Upper lobe of left lung (tissue), 6 donors: ENCODE data around the gene ZNF32. TPM values are rescaled to one million over a fixed set of nuclear protein-coding genes. Genes with fewer than 3 reads are reported as not detected.
"Not testable (repeated sequence)": the region's sequence is repeated elsewhere in the genome, so short reads cannot be mapped to it uniquely, and the experiment has no call there.

Experiments used
- ATAC-seq, 2 donors: fragments of 200-7000 bp; cut with Tn5 transposase; one replicate each; pipeline ENCODE4 v1.9.1; 2022; ENCODE audit warnings: mild to moderate bottlenecking in 2 of 2, moderate library complexity in 2 of 2; ENCODE audit not compliant: low FRiP score in 2 of 2
- DNase-seq, 2 donors: peaks; one replicate each; pipeline ENCODE4 v3.0.0-alpha.2; 2019 to 2020
- H3K27ac ChIP-seq, 4 donors: fragments of 200-600 bp; sonication (generic); one replicate each; pipeline ENCODE4 v1.5.1; 2016 to 2019
- H3K27me3 ChIP-seq, 4 donors: fragments of 200-600 bp; sonication (generic); one replicate each; pipeline ENCODE4 v1.5.1; 2017 to 2019
- H3K36me3 ChIP-seq, 4 donors: fragments of 200-600 bp; sonication (generic); one replicate each; pipeline ENCODE4 v1.5.1; 2016 to 2019
- H3K4me1 ChIP-seq, 4 donors: fragments of 200-600 bp; sonication (generic); one replicate each; pipeline ENCODE4 v1.5.1; 2018 to 2019
- H3K4me3 ChIP-seq, 4 donors: fragments of 200-600 bp; sonication (generic); one replicate each; pipeline ENCODE4 v1.5.1; 2017 to 2019; ENCODE audit warnings: mild to moderate bottlenecking in 2 of 4, moderate library complexity in 1 of 4
- H3K9me3 ChIP-seq, 4 donors: fragments of 200-600 bp; sonication (generic); one replicate each; pipeline ENCODE4 v1.5.1; 2018 to 2019
- EP300 ChIP-seq, 4 donors: sonication (generic); formaldehyde crosslinking; IDR thresholded peaks; one replicate each; pipeline ENCODE4 v1.5.1; 2017; ENCODE audit warnings: antibody characterized with exemption in 4 of 4, control low read depth in 2 of 4
- POLR2A ChIP-seq, 4 donors: fragments of 450-650 bp; IDR thresholded peaks; one replicate each; pipeline ENCODE4 v1.5.1; 2016 to 2017; ENCODE audit warnings: antibody characterized with exemption in 4 of 4, mild to moderate bottlenecking in 2 of 4
- POLR2AphosphoS5 ChIP-seq, 2 donors: sonication (generic); formaldehyde crosslinking; IDR thresholded peaks; one replicate each; pipeline ENCODE4 v1.5.1; 2017; ENCODE audit warnings: antibody characterized with exemption in 2 of 2
- WGBS, 2 donors: methylation state at CpG; one replicate each; pipeline ENCODE4 v1.1.5; 2017 to 2018; 5-methylcytosine and 5-hydroxymethylcytosine counted together
- total RNA-seq, 6 donors: library from RNA; depleted of rRNA in 4 of 6; stranded (reverse); fragments of >200 nt in 4 of 6; gene quantifications; one replicate each; pipeline versions ENCODE4 v1.1.0 to v1.2.1, GENCODE V29; 2016 to 2021
- TF ChIP-seq, protein P1 (sequence below), 6 experiments: fragments of 450-650 bp in 4 of 6; fragments of 200-600 bp in 2 of 6; sonication (generic) in 2 of 6; IDR thresholded peaks; one replicate each; pipeline ENCODE4 v1.5.1; 2016 to 2019; ENCODE audit warnings: antibody characterized with exemption in 6 of 6
- donor health status: DM: no; HTN: no; CAD: no; lungs with moderate emphysema.
- donor health status: DM: no; HTN: yes; CAD: no; lungs with severe emphysema.

The ZNF32 gene
- total RNA-seq, 6 donors from 2014 or later, result 16.8 to 36.8 (median 26.8) TPM

GRCh38 chr10:43610636-43611035, 38.0 kb downstream of the ZNF32 start:
- TF ChIP-seq POLR2AphosphoS5 (IDR thresholded peaks at IDR 0.05) (no peak), POLR2A (IDR thresholded peaks at IDR 0.05) (no peak), EP300 (IDR thresholded peaks at IDR 0.05) (no peak)
- TF ChIP-seq, protein P1, sequence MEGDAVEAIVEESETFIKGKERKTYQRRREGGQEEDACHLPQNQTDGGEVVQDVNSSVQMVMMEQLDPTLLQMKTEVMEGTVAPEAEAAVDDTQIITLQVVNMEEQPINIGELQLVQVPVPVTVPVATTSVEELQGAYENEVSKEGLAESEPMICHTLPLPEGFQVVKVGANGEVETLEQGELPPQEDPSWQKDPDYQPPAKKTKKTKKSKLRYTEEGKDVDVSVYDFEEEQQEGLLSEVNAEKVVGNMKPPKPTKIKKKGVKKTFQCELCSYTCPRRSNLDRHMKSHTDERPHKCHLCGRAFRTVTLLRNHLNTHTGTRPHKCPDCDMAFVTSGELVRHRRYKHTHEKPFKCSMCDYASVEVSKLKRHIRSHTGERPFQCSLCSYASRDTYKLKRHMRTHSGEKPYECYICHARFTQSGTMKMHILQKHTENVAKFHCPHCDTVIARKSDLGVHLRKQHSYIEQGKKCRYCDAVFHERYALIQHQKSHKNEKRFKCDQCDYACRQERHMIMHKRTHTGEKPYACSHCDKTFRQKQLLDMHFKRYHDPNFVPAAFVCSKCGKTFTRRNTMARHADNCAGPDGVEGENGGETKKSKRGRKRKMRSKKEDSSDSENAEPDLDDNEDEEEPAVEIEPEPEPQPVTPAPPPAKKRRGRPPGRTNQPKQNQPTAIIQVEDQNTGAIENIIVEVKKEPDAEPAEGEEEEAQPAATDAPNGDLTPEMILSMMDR (IDR thresholded peaks at IDR 0.05), result no peak
- no peak for DNase-seq
- Histone ChIP-seq H3K4me1 (peaks cover 5 to 14% (median 12%) of the 10 kb centered on the region in 4 donors), H3K9me3 (peaks cover 0 to 6% (median 3%) of the 10 kb centered on the region in 4 donors), H3K27ac (no peak overlapping the region), H3K27me3 (no peaks in the 10 kb centered on the region), H3K4me3 (no peak overlapping the region), H3K36me3 (peaks cover 0 to 21% (median under 1%) of the 10 kb centered on the region in 4 donors)
- ATAC-seq, result no peak

GRCh38 chr10:43607199-43607573, 41.5 kb downstream of the ZNF32 start:
- Histone ChIP-seq H3K4me1 (peaks cover 5 to 14% (median 12%) of the 10 kb centered on the region in 4 donors), H3K27me3 (no peaks in the 10 kb centered on the region), H3K4me3 (peak overlapping the region in 3 of 4 donors; percentile 88 to 100 (median 99)), H3K36me3 (peaks cover 0 to 7% (median 0%) of the 10 kb centered on the region in 4 donors), H3K9me3 (no peaks in the 10 kb centered on the region), H3K27ac (peak overlapping the region in 1 of 4 donors; percentile 76)
- 73 to 84% methylated on average over 10 of the region's 10 CpGs for WGBS, 2 donors
- ATAC-seq (no peak), DNase-seq (no peak)
- TF ChIP-seq POLR2A (IDR thresholded peaks at IDR 0.05), result no peak
- TF ChIP-seq POLR2AphosphoS5 (IDR thresholded peaks at IDR 0.05), result no peak
- TF ChIP-seq EP300 (IDR thresholded peaks at IDR 0.05), result no peak
- TF ChIP-seq, protein P1 (IDR thresholded peaks at IDR 0.05), result no peak

GRCh38 chr10:43606323-43607198, 42.1 kb downstream of the ZNF32 start, which contains the start of gene ZNF485:
Gene ZNF485, plus strand, starts transcription at chr10:43606438. Its CDS starts 613 bp downstream, at chr10:43607051.
- TF ChIP-seq EP300 (IDR thresholded peaks at IDR 0.05) (no peak), POLR2A (IDR thresholded peaks at IDR 0.05) (peak in 1 of 4 donors; percentile 44), POLR2AphosphoS5 (IDR thresholded peaks at IDR 0.05) (peak in 1 of 2 donors; percentile 26)
- TF ChIP-seq, protein P1 (IDR thresholded peaks at IDR 0.05), result peak in 1 of 6 experiments; percentile 18
- Histone ChIP-seq H3K4me3 (peak within 1 kb of the TSS; percentile 88 to 100 (median 99)), H3K4me1 (peaks cover 5 to 14% (median 12%) of the 10 kb centered on the region in 4 donors), H3K9me3 (no peaks in the 10 kb centered on the region), H3K36me3 (peaks cover 0 to 3% (median 0%) of the 10 kb centered on the region in 4 donors), H3K27me3 (no peaks in the 10 kb centered on the region), H3K27ac (peak within 1 kb of the TSS; percentile 65 to 77 (median 73))
- ATAC-seq (peak; percentile 82 to 97), DNase-seq (peak; percentile 67 to 94)
- WGBS, 2 donors, result 7 to 9% methylated on average over 9 to 22 of the region's 58 CpGs

DNA sequence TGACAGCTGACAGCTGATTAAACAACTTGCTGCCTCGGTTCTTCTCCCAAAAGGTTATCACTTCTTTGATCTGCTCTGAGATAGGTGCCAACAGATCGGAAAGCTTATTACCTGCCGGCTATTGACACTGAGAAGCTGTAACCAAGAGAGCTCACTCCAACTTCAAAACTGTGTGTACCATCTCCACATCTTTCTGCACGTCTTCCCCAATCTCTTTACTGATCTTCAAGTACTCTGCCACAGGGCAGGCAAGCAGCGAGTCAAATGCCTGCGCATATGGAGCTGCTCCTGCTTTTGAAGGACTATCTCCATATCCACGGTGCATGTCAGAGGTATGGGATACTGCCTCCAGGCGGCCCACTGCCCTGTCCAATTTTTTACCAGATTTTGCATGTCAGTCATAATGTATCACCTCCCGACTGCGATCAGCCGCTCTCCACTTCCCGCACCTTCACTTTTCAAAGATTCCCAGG, 42.8 kb downstream of the ZNF32 start:
- no peak for TF ChIP-seq POLR2A (IDR thresholded peaks at IDR 0.05)
- TF ChIP-seq, protein P1 (IDR thresholded peaks at IDR 0.05), result no peak
- TF ChIP-seq POLR2AphosphoS5 (IDR thresholded peaks at IDR 0.05), result no peak
- Histone ChIP-seq H3K36me3 (peaks cover 0 to 3% (median 0%) of the 10 kb centered on the region in 4 donors), H3K9me3 (no peaks in the 10 kb centered on the region), H3K4me1 (peaks cover 5 to 14% (median 12%) of the 10 kb centered on the region in 4 donors), H3K27me3 (no peaks in the 10 kb centered on the region), H3K27ac (peak overlapping the region in 3 of 4 donors; percentile 65 to 77 (median 76)), H3K4me3 (peak overlapping the region in 3 of 4 donors; percentile 88 to 100 (median 99))
- DNase-seq (no peak), ATAC-seq (peak in 1 of 2 donors; percentile 14)
- WGBS, 2 donors, result 62% methylated on average over 12 of the region's 12 CpGs

- ATAC-seq, H3K4me3 ChIP-seq, H3K27me3 ChIP-seq, DNase-seq, H3K36me3 ChIP-seq, H3K4me1 ChIP-seq, H3K27ac ChIP-seq, H3K9me3 ChIP-seq: not testable (repeated sequence)
- WGBS, 2 donors, result 84 to 94% methylated on average over 6 of the region's 6 CpGs
These were observed 47.1 kb downstream of the ZNF32 start for GRCh38 chr10:43601576-43601975.
